Measurements from ENCODE around the gene RBKS. TPM values are rescaled to one million over a fixed set of nuclear protein-coding genes. Genes with fewer than 3 reads are reported as not detected.
"Not testable (repeated sequence)": the region's sequence is repeated elsewhere in the genome, so short reads cannot be mapped to it uniquely, and the experiment has no call there.

Gene RBKS
- total RNA-seq, 1 donor from 2014 or later: 0.90 TPM

DNA sequence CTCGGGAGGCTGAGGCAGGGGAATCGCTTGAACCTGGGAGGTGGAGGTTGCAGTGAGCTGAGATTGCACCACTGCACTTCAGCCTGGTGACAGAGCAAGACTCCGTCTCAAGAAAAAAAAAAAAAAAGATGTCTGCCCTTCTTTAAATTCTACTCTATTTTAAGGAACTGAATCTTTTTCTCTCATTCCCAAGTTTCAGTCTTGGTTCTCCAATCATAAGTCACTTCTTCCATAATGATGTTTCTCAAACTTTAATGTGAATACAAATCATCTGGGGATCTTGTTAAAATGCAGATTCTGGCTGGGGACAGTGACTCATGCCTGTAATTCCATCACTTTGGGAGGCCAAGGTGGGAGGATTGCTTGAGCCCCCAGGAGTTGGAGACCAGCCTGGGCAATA is 125.7 kb downstream of the RBKS start:
- DNase-seq (ENCODE audit: low read depth in 2 of 2): not testable (repeated sequence)

DNA sequence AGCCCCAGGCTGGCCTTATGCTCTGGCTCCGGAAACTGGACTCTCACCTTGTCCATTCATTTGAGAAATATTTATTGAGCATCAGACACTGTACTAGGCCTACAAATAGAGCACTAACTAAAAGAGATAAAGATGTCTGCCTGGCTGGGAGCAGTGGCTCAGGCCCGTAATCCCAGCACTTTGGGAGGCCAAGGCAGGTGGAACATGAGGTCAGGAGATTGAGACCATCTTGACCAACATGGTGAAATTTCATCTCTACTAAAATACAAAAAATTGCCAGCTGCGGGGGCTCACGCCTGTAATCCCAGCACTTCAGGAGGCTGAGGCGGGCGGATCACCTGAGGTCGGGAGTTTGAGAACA is 126.3 kb downstream of the RBKS start:
- DNase-seq (ENCODE audit: low read depth in 2 of 2): no peak

DNA sequence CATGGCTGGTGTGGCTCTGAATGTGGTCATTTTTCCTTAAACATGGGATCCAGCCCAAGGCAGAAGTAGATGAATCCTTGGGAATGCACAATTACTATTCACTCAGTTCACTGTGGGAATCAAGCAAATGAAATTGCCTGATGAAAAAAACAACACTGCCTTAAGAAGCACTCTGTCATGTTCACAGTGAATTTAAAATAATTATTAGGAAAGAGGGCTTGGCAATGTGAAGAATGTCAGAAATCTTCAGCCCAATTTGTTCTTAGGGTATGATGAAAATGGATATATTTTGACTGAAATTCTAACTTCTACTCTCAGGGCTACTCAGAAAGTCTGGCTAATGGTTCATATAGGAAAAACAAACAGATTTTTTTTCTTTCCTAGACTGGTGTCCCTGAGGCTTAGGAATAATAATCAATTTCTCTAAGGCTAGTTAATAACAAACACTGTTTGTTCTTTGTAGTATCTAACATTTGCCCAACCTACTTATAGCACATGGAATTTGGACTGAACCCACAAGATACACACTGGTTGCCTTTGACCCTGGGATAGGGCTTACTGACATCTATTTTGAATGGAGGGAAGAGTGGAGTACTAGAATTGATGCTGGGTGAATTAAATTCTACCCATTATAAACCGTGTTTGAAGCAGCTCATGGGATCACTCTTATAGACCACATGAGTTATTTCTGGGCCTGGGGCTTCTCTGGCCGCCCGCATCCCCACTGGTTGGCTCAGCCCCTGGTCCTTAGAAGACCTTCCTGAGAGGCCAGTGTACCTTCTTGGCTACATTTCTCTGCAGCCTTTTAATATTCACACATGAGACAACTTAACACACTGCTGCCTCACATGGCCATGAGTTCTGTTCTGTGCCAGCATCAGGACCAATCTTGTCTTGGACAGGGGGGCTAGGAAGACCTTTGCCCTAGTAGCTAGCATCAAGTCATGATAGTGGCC is 127.0 kb downstream of the RBKS start:
- no peak for DNase-seq (ENCODE audit: low read depth in 2 of 2)

DNA sequence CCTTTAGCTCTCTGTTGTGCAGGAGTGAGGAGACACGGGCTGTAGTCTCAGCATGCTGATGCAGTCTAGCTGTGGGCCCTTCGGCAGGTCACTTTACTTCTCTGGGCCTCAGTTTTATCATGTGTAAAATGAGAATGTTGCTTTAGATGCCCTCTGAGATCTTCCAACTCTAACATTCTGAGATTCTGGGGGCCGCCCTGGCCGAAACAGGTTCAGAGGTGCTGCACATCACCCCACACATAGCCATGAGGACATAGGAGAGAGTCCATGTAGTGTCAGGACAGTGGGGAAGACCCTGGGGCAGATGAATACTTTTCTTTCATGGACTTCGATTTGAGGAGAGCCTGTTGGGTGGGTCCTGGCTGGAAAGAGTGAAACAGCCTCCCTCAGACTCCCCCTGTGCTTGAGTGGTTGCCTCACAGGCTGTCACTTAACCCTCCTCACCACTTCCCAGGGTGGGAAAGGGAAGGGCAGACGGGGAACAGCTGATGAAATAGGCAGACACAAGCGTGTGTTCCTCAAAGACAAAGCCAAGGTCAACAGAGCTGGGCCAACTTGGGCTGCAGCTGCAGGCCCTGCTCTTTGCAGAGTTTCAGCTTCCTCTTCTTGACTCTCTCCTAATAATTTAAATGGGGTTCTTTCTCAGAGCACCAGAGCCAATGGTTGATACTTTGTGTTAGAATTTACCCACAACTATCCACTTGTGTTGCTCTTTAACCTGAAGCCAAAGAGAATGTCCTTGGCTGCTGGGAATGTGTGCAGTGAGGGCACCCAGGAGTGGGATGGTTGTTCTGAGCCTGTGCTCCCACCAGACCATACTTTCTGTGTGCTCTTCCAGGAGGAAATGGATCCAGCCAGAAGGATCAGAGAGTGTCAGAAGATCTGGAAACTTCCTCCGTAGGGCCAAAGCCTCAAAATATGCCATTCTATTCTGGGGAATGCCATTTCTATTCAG is 133.4 kb downstream of the RBKS start:
- no peak for DNase-seq (ENCODE audit: low read depth in 2 of 2)

DNA sequence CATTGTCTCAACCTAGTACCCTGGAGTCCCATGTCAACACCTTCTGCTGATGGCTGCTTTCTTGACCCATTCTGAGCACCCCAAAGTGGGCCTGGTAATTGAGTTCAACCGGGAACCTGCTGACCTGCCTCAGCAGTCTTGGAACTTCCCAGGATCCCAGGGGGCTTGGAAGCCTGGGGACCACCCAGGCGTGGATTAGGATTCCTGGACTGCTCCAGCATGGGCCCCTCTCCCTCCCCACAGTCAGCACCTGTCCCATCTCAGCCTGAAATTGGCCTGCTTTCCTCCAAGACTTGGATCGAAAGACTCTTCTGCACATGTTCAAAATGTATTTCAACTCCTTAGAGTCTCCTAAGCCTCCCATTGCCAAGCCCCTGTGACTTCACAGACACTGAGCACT is 134.1 kb downstream of the RBKS start:
- DNase-seq (ENCODE audit: low read depth in 2 of 2): no peak

DNA sequence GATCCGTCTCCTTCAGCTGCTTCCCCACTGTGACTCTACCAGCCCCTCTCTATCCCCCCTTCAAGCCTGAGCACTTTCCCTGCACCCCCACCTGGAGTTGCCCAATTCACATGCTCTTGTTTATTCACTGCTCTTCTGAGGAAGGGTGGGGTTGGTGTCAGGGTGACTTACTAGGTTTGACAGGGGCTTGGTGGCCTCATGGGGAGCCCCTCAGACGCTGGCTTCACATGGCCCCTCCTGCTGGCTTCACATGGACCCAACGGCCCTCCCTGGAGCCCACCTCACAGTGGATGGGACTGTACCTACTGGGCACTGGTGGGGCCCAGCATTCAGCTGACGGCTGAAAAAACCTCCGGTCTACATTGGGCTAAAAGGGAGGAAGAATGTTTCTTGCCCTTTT is 135.4 kb downstream of the RBKS start:
- DNase-seq (ENCODE audit: low read depth in 2 of 2): no peak

DNA sequence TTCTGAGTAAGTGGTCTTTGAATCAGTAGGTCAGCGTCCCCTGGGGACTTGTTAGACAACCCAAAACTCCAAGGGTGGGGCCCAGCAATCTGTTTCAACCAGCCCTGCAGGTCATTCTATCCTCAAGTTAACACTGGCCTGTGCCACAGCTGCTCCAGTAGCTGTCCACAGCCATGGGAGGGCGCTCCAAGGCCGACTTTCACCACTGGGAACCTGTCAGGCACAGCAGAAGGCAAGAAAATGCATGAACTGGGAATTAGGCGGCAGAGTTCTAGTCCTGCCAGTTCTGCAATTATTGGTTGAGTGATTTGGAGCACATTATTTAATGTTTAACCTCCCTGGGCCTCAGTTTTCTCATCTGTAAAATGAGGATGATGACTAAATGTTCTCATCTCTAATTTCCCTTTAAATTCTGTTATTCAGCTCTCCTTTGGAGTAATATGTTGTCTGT is 136.0 kb downstream of the RBKS start:
- DNase-seq (ENCODE audit: low read depth in 2 of 2): peak; percentile 64 to 82

DNA sequence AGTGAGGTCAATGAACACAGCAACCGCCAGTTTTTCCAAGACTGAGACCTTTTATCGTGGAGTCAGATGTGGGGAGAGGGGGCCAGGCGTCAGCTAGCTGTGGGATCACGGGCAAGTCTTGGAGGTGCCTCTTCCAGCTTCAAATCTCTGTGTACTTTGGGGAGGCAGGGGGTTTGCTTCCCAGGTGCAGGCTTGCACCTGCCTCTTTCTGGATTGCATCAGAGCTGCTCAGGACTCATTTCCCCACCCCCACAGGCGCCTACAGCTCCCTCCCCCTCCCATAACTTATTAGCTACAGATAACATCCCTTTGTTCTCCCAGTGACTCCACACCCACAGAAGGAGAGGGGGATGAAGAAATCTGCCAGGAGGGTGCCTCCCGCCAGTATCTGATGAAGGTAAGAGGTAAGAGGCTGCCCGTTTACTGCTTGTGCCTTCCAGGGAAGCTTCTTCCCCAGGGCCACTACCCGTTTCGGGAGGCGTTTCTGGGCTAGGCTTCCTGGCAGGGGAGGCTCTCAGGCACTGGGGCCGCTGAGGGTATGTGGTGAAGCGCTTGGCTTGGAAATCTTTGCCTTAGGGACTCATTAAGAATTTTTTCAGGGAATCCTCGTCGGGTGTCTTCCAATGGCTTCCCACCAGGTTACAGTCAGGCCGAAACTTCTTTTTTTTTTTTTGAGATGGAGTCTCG is 137.5 kb downstream of the RBKS start:
- no peak for DNase-seq (ENCODE audit: low read depth in 2 of 2)

DNA sequence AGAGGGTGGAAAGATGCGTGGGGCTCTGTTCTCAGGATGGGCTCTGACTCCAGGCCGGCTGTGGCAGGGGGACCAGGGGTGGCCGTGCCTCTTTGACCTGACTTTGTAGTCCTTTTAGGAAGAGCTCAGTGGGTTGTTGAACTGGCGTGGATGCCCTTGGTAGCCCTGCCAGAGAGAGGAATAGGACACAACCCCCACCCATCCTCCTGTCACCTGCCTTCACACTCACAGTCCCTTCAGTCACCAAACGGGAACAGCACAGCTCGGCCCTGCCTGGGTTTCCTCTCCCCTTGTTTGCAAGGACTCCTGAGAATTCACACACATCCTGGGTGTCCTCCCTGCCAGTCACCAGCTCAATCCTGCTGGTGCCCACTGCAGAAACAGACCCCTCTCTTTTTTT is 138.8 kb downstream of the RBKS start:
- no peak for DNase-seq (ENCODE audit: low read depth in 2 of 2)

DNA sequence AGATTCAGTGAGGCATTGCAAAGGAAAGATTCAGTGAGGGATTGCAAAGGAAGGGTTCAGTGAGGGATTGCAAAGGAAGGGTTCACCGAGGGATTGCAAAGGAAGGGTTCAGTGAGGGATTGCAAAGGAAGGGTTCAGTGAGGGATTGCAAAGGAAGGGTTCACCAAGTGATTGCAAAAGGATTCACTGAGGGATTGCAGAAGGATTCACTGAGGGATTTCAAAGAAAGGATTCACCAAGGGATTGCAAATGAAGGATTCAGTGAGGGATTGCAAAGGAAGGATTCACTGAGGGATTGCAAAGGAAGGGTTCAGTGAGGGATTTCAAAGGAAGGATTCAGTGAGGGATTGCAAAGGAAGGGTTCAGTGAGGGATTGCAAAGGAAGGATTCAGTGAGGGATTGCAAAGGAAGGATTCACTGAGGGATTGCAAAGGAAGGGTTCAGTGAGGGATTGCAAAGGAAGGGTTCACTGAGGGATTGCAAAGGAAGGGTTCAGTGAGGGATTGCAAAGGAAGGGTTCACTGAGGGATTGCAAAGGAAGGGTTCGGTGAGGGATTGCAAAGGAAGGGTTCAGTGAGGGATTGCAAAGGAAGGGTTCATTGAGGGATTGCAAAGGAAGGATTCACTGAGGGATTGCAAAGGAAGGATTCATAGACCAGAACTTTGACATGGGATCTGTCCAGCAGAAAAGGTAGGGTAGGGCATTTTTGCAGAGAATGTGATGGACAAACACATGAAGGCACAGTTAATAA is 141.2 kb downstream of the RBKS start:
- not testable (repeated sequence) for DNase-seq (ENCODE audit: low read depth in 2 of 2)

DNA sequence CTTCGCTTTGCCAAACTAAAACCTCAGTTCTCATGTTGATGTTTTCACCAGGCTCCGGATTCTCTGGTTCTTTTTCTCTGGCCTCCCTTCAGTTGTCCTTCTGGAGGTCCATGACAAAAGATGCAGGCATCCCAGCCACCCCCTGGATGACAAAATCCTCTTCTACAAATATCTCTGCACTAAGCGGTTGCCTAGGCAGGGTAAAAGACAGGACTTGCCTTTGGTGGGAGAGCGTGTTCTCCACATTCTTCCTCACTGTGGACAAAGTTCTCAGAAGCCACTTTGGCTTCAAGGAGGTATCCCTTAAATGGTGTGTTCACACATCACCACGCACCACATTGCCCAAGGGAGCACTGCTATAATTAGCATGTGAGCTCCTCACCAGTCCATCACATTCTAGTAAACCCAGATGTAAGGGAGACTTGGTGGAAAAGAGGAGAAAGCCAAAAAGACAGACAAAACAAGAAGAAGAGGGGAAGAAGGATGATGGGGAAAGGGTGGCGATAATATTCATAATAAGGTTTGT is 142.3 kb downstream of the RBKS start:
- DNase-seq (ENCODE audit: low read depth in 2 of 2): no peak

DNA sequence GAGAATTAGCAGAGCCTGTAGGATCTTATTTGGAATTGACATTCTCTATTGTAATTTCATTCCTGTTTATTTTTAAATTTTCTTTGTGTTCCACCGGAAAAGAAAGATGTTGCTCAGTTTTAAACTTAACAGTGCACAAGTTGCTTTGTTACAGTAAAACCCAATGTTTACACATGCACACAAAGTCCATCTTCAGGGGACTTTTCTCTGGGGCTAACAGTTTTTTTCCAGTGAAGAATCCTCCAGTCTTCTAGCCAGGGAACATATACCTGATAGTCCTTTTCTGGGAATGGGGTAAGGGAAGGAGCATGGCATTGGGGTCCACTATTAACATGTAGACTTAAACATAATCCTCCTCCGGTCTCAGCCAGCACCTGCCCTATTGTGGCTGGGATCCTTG is 143.9 kb downstream of the RBKS start:
- DNase-seq (ENCODE audit: low read depth in 2 of 2): no peak

DNA sequence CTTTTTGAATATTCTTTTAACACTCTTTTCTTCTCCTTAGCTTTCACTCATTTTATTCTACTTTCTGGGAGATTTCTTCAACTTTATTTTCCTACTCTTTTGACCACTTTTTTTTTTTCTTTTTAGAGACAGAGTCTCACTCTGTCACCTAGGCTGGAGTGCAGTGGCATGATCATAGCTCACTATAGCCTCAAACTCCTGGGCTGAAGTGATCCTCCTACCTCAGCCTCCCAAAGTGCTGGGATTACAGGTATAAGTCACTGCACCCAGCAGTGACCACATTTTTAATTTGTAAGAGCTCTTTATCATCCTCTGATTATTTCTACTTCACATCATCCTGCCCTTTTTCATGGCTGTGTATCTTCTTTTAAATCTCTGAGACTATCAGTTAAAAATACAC is 144.7 kb downstream of the RBKS start:
- DNase-seq (ENCODE audit: low read depth in 2 of 2): not testable (repeated sequence)

DNA sequence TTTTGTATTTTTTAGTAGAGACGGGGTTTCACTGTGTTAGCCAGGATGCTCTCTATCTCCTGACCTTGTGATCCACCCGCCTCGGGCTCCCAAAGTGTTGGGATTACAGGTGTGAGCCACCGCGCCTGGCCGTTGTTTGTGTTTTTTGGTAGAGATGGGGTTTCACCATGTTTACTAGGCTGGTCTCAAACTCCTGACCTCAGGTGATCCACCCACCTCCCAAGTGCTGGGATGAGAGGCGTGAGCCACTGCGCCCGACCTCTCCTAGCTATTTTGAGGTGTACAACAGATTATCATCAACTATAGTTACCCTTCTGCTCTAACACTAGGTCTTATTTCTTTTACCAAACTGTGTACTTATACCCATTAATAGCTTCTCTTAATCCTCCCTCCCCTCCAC is 147.6 kb downstream of the RBKS start:
- DNase-seq (ENCODE audit: low read depth in 2 of 2): no peak

DNA sequence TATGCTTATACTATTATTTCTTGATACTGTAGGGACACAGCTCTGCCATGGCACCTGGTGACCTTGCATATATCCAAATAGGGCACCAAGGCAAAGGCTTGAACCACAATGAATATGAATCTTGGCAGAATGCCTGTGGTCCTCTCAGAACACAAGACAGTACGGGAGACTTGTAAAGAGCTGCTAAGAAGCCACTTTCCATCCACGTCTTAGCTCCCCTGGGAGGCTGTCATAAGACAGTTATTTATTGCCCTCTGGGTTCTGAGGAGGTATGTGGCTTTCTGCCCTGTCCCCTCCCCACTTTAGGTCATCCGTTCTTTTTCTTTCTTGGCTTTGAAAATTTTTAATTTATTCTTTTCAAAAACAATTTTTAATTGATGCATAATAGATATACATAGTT is 148.5 kb downstream of the RBKS start:
- DNase-seq (ENCODE audit: low read depth in 2 of 2): no peak

DNA sequence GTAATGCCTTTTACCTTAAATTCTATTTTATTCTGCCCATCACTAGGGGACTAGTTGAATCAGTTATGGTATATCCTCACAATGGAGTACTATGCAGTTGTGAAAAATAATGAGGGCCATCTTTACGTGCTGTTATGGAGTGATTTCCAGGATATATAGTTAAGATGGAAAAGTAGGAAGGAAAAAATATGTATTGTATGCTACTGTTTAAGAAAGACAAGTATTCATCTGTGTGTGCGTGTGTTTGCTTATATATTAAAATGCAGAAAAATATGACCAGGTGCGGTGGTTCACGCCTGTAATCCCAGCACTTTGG is 151.2 kb downstream of the RBKS start:
- no peak for DNase-seq (ENCODE audit: low read depth in 2 of 2)

DNA sequence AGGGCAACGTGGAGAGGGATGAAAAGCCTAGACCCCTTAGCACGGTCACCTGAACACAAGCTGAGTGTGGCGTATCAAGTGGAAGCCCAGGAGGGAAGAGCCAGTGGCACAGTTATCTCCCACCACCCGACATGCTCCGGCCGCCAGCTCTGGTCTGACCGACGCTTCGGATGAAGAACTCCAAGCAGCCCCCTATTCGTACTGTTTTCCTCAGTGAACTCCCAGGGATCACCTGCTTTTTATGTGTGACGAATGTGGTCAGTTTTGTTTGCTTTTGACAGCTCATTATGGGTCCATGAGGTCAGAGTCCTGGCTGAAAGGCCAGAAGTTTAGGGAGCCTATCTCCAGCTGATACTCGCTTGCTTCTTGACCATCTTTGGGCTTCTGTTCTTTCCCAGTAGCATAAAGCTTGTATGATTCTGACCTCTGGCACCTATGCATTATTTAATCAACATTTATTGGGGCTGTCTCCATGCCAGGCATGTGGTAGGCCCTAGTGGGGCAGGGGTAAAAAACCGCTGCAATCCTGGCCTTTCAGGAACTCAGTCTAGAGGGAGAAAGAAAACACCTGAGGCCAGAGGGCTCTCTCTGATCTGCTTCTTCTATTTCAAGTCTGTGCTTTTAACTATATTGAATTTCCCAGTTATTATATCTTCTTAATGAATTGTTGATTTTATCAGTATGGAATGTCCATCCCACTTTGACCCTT is 151.7 kb downstream of the RBKS start:
- no peak for DNase-seq (ENCODE audit: low read depth in 2 of 2)

DNA sequence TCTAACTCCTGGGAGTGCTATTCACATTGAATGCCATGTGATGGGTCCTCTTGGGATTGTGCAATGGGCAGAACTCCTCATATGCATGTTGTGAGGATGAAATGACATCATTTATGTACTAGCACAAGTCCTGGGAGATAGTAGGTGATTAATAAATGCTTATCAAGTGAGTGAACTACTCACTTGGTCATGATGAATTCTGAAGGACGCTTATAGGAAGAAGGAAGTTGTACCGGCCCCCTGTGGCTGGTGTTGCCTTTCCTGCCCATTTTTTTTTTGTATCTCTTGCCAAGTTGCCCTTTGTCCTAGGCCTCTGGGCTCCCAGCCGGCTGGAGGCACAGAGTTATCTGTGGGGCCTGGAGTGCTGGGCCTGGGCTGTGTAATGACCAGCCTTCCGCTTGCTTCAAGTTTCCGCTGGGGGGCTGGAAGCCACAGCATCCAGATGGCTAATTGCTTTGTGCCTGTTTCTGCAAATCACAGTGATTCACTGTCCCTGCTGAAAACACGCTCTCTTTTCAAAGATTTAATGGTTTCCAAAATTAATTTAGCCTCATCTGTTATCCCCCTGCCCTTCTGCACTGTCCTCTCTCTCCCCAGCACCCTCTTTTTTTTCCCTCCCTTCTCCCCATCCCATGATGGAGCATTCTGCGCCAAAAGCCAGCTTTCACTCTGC is 152.4 kb downstream of the RBKS start:
- peak; percentile 69 to 76 for DNase-seq (ENCODE audit: low read depth in 2 of 2)

DNA sequence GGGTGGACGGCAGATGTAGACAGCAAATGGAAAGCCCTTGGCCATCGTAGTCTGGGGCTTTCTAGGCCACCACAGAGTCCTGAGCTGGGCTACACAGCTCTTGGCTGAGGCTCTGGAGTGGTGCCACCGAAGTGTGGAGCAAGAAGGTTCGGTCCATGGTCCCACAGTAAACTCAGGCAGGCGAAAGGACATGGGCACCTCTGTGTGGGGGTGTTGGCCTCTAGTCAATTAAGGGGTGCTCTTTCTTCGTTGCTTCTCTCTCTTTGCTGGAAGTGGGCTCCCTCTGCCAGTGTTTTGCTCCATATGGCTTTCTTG is 153.3 kb downstream of the RBKS start:
- no peak for DNase-seq (ENCODE audit: low read depth in 2 of 2)

Measured in dermis microvascular lymphatic vessel endothelial cell (primary cell).